HG03095 (cell line): ENCODE data around the gene OSBPL1A.
"Not testable (repeated sequence)": the region's sequence is repeated elsewhere in the genome, so short reads cannot be mapped to it uniquely, and the experiment has no call there.

ENCODE experiments used
- ATAC-seq: cut with Tn5 transposase; IDR thresholded peaks from one replicate; pipeline ENCODE4 v1.9.1; 2021; ENCODE audit warnings: moderate library complexity; ENCODE audit not compliant: unreplicated experiment

OSBPL1A gene

GRCh38 chr18:24398540-24398939, 916 bp upstream of the OSBPL1A start:
- no peak for ATAC-seq

- no peak for ATAC-seq
Measured at GRCh38 chr18:24397131-24397693, 412 bp downstream of the OSBPL1A start.

GRCh38 chr18:24396082-24396633, 1.5 kb downstream of the OSBPL1A start:
- ATAC-seq, result no peak

GRCh38 chr18:24395049-24395795, 2.4 kb downstream of the OSBPL1A start:
- ATAC-seq, result no peak

GRCh38 chr18:24388957-24389356, 8.7 kb downstream of the OSBPL1A start:
- no peak for ATAC-seq

GRCh38 chr18:24386681-24387080, 10.9 kb downstream of the OSBPL1A start:
- no peak for ATAC-seq

- ATAC-seq, result no peak
Measured at GRCh38 chr18:24381126-24381525, 16.5 kb downstream of the OSBPL1A start.

GRCh38 chr18:24380163-24380747, 17.4 kb downstream of the OSBPL1A start:
- ATAC-seq, result no peak

- ATAC-seq, result no peak
Measured at GRCh38 chr18:24378598-24378997, 19.0 kb downstream of the OSBPL1A start.

- not testable (repeated sequence) for ATAC-seq
Measured at GRCh38 chr18:24376531-24376930, 21.1 kb downstream of the OSBPL1A start.

GRCh38 chr18:24373328-24373727, 24.3 kb downstream of the OSBPL1A start:
- no peak for ATAC-seq

- ATAC-seq, result no peak
Measured at GRCh38 chr18:24372279-24372872, 25.2 kb downstream of the OSBPL1A start.

- no peak for ATAC-seq
Measured at GRCh38 chr18:24370120-24370519, 27.5 kb downstream of the OSBPL1A start.

GRCh38 chr18:24369426-24369825, 28.2 kb downstream of the OSBPL1A start:
- no peak for ATAC-seq

- no peak for ATAC-seq
Measured at GRCh38 chr18:24368749-24369148, 28.9 kb downstream of the OSBPL1A start.

- no peak for ATAC-seq
Measured at GRCh38 chr18:24366328-24366727, 31.3 kb downstream of the OSBPL1A start.

GRCh38 chr18:24364177-24364576, 33.4 kb downstream of the OSBPL1A start:
- no peak for ATAC-seq

- no peak for ATAC-seq
Measured at GRCh38 chr18:24362757-24363156, 34.9 kb downstream of the OSBPL1A start.

- peak; percentile 73 for ATAC-seq
Measured at GRCh38 chr18:24359787-24360530, 37.7 kb downstream of the OSBPL1A start.

- no peak for ATAC-seq
Measured at GRCh38 chr18:24354278-24354677, 43.3 kb downstream of the OSBPL1A start.

GRCh38 chr18:24346254-24346653, 51.4 kb downstream of the OSBPL1A start:
- no peak for ATAC-seq
